ENCODE data around the gene MTA1. TPM values are rescaled to one million over a fixed set of nuclear protein-coding genes. Genes with fewer than 3 reads are reported as not detected.

The MTA1 gene
- total and polyA plus RNA-seq, 12 donors: 11.8 to 270 (median 59.5) TPM

DNA sequence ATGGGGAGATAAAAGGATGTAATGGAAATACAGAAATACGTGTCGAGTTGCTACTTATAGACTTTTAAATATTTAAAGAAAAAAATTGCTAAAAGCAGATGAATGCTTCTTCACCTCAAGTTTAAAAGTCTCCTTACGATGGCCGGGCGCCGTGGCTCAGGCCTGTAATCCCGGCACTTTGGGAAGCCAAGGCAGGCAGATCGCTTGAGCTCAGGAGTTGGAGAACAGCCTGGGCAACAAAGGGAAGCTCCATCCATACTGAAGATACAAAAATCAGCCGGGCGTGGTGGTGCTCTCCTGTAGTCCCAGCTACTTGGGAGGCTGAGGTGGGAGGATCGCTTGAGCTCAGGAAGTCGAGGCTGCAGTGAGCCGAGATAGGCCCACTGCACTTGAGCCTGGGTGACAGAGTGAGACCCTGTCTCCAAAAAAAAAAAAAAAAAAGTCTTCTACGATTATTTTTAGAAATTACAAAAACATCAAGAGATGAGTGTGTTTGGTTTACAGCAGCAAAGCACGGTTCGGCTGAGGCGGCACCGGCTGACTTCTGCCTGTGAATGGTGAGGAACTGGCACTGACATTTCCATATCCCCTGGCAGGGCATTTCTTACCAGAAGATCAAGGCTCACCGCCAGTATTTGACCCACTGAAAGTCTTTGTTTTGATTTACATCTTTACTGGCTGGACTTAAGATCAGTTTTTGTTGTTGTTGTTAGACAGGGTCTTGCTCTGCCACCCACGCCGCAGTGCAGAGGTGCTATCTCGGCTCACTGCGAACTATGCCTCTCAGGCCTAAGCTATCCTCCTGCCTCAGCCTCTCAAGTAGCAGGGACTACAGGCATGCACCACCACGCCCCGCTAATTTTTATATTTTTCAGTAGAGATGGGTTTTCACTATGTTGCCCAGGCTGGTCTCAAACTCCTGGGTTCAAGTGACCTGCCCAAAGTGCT is 3.9 kb upstream of the MTA1 start:
- Histone ChIP-seq H3K27me3 (peaks cover 13% of the 10 kb centered on the region), H3K9me3 (replicated peaks in 1 of 3) (no peaks in the 10 kb centered on the region), H3K36me3 (replicated peaks in 1 of 2) (no peaks in the 10 kb centered on the region), H3K27ac (no peak overlapping the region), H3K4me3 (peak overlapping the region in 1 of 4 donors; percentile 63), H3K4me1 (replicated peaks in 1 of 2) (peaks cover 8 to 17% of the 10 kb centered on the region in 2 donors)
- DNase-seq: no peak
- intact Hi-C loops (cut with DNase I): no loop called here
- TF ChIP-seq, protein P1, sequence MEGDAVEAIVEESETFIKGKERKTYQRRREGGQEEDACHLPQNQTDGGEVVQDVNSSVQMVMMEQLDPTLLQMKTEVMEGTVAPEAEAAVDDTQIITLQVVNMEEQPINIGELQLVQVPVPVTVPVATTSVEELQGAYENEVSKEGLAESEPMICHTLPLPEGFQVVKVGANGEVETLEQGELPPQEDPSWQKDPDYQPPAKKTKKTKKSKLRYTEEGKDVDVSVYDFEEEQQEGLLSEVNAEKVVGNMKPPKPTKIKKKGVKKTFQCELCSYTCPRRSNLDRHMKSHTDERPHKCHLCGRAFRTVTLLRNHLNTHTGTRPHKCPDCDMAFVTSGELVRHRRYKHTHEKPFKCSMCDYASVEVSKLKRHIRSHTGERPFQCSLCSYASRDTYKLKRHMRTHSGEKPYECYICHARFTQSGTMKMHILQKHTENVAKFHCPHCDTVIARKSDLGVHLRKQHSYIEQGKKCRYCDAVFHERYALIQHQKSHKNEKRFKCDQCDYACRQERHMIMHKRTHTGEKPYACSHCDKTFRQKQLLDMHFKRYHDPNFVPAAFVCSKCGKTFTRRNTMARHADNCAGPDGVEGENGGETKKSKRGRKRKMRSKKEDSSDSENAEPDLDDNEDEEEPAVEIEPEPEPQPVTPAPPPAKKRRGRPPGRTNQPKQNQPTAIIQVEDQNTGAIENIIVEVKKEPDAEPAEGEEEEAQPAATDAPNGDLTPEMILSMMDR (IDR thresholded peaks at IDR 0.05): no peak
- no peak for TF ChIP-seq POLR2A (IDR thresholded peaks at IDR 0.05)
- 91 to 92% (median 91%) methylated on average over 25 of the region's 25 CpGs for WGBS, 4 donors

DNA sequence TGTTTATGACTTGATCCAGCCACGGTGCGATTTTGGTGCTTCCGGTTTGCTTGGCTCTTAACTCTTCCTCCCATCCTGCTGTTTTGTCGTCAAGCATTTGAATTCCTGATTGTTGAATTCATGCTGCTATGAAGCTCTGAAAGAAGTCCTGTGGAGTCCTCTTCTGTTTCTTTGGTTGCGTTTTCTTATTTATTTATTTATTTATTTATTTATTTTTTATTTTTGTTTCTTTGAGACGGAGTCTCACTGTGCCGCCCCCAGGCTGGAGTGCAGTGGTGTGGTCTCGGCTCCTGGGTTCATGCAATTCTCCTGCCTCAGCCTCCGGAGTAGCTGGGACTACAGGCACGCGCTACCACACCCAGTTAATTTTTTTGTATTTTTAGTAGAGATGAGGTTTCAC is 3.0 kb upstream of the MTA1 start:
- peaks cover 13 to 20% of the 10 kb centered on the region in 2 donors for H3K4me1 ChIP-seq (replicated peaks in 1 of 2)
- H3K9me3 ChIP-seq (replicated peaks in 1 of 3): no peaks in the 10 kb centered on the region
- intact Hi-C loops (cut with DNase I): no loop called here
- H3K27me3 ChIP-seq: peaks cover 10% of the 10 kb centered on the region
- H3K27ac ChIP-seq: no peak overlapping the region
- no peaks in the 10 kb centered on the region for H3K36me3 ChIP-seq (replicated peaks in 1 of 2)
- WGBS, 4 donors: 94 to 98% (median 98%) methylated on average over 11 of the region's 11 CpGs
- TF ChIP-seq, protein P1 (IDR thresholded peaks at IDR 0.05): no peak
- no peak for TF ChIP-seq POLR2A (IDR thresholded peaks at IDR 0.05)
- no peak for DNase-seq
- H3K4me3 ChIP-seq: no peak overlapping the region

DNA sequence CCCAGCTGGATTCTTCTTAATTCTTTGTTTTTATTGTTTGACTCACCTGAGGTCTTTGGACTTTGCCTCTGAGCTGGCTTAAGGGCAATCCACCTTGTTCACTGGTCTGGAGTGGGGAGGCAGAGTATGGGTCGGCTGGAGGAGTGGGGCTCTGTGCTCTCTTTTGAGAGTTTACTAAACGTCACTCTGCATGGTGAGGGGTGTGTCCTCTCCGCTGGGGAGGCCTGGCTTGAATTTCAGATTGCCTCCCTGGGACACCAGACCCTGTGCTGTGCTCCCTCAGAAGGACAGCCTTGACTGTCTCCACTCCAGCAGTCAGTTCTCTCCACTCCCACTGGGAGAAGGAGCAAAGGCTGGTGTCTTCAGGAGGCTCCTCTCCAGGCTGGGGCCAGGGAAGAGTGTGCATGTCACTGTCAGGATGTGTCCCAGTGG is 1.9 kb upstream of the MTA1 start:
- peaks cover 14 to 23% of the 10 kb centered on the region in 2 donors for H3K4me1 ChIP-seq (replicated peaks in 1 of 2)
- H3K27ac ChIP-seq: no peak overlapping the region
- no peak overlapping the region for H3K4me3 ChIP-seq
- H3K27me3 ChIP-seq: peaks cover 1% of the 10 kb centered on the region
- no peaks in the 10 kb centered on the region for H3K9me3 ChIP-seq (replicated peaks in 1 of 3)
- no peaks in the 10 kb centered on the region for H3K36me3 ChIP-seq (replicated peaks in 1 of 2)
- no peak for TF ChIP-seq POLR2A (IDR thresholded peaks at IDR 0.05)
- TF ChIP-seq, protein P1 (IDR thresholded peaks at IDR 0.05): no peak
- 85 to 100% (median 99%) methylated on average over 2 to 3 of the region's 3 CpGs for WGBS, 4 donors
- intact Hi-C loops (cut with DNase I): no loop called here
- DNase-seq: no peak

DNA sequence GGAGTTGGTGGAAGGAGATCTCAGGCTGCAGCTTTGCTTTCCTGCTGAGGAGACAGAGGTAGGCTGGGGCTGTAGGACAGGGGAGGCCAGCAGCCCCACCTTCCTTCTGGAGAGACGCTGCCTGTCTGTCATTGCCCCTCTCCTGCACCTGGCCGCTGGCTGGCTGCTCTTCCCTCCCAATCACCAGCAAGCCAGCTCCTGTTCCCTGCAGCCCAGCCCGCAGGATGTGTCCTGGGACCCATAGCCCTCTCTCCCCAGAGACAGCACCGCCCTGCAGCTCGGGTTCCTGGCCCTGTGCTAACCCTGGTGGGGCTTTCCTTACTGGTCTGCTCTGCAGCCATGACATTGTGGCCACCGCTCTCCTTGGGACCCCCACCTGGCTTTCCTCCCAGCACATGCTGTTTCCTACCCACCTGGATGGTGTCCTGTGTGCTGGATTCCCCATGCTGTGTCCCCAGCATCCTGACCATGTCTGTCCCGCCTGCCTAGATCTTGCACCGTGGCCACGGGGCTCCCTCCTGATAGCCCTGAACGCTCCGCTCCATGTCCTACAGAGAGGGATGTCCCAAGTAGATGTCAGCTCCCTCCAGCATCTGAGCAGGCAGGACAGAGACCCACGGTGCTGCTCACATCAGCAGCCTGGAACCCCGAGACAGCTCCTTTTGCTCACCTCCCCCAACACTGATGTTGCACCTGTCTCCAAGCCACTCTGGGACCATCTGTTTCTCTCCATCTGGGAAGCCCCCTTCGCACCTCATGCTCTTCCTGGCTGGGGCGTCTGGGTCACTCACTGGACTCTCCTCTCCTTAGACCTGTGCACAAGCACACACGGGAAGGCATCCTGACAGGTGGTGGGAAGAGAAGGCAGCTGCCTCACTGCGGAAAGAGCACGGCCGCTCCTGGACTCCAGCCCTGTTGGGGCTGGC is 1.1 kb upstream of the MTA1 start:
- TF ChIP-seq, protein P1 (IDR thresholded peaks at IDR 0.05): no peak
- TF ChIP-seq POLR2A (IDR thresholded peaks at IDR 0.05): no peak
- H3K36me3 ChIP-seq (replicated peaks in 1 of 2): no peaks in the 10 kb centered on the region
- H3K4me3 ChIP-seq: peak overlapping the region in 1 of 4 donors; percentile 87
- WGBS, 4 donors: 64 to 82% (median 81%) methylated on average over 13 to 19 of the region's 19 CpGs
- no peaks in the 10 kb centered on the region for H3K9me3 ChIP-seq (replicated peaks in 1 of 3)
- intact Hi-C loops (cut with DNase I): no loop called here
- no peak overlapping the region for H3K27ac ChIP-seq
- H3K4me1 ChIP-seq (replicated peaks in 1 of 2): peaks cover 14 to 23% of the 10 kb centered on the region in 2 donors
- H3K27me3 ChIP-seq: no peaks in the 10 kb centered on the region
- DNase-seq: no peak

All from adrenal gland (tissue), 12 donors.